PC-9 (cell line): ENCODE results near the gene ZNRF3.

ENCODE experiments used
- EZH2 ChIP-seq: fragments of 200-600 bp; sonication (generic); IDR thresholded peaks from 2 replicates; pipeline ENCODE4 v1.8.0; 2017; ENCODE audit warnings: antibody characterized with exemption, low read depth
- TF ChIP-seq, protein P1 (sequence below): fragments of 200-600 bp; sonication (generic); conservative IDR thresholded peaks from 2 replicates; pipeline ENCODE4 v1.6.1; 2017; ENCODE audit warnings: mixed run types, antibody characterized with exemption, mild to moderate bottlenecking, moderate library complexity

DNA sequence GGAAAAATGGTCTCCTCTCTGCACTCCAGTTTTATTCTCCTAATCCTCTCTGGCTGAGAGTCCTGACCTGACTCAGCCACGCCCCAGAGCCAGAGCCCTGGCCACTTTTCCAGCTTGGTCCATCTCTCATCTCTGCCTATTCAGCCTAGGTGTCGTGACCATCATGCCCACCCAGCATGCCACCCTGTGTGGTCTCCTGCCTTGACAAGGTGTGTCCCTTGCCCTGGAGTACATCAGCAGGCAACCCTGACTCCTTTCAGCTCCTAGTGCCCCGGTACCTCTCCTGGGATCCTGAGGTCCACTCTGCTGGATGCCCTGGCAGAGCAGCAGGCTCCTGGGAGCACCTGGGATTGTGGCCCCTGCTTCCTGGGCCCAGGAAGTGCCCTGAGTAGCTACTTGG is 52.8 kb downstream of the ZNRF3 start:
- TF ChIP-seq EZH2, result no peak
- TF ChIP-seq, protein P1, sequence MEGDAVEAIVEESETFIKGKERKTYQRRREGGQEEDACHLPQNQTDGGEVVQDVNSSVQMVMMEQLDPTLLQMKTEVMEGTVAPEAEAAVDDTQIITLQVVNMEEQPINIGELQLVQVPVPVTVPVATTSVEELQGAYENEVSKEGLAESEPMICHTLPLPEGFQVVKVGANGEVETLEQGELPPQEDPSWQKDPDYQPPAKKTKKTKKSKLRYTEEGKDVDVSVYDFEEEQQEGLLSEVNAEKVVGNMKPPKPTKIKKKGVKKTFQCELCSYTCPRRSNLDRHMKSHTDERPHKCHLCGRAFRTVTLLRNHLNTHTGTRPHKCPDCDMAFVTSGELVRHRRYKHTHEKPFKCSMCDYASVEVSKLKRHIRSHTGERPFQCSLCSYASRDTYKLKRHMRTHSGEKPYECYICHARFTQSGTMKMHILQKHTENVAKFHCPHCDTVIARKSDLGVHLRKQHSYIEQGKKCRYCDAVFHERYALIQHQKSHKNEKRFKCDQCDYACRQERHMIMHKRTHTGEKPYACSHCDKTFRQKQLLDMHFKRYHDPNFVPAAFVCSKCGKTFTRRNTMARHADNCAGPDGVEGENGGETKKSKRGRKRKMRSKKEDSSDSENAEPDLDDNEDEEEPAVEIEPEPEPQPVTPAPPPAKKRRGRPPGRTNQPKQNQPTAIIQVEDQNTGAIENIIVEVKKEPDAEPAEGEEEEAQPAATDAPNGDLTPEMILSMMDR, result no peak
